HFFc6 (cell line): ENCODE measurements around the gene MITF. TPM values are rescaled to one million over a fixed set of nuclear protein-coding genes. Genes with fewer than 3 reads are reported as not detected.
A peak's percentile ranks its signal among the peaks of the same experiment; 100 is the strongest.

ENCODE experiments used
- DNase-seq: peaks from one replicate; pipeline ENCODE4 v3.0.0-alpha.2; 2018
- H3K27ac Mint-ChIP-seq: 2 replicates; pipeline ENCODE4 v1.8.0; 2020; ENCODE audit warnings: mild to moderate bottlenecking, mixed read lengths
- H3K27me3 Mint-ChIP-seq: 2 replicates; pipeline ENCODE4 v1.8.0; 2021; ENCODE audit warnings: mild to moderate bottlenecking, moderate library complexity, mixed read lengths; ENCODE audit not compliant: insufficient read depth
- H3K36me3 Mint-ChIP-seq: 2 replicates; pipeline ENCODE4 v1.8.0; 2021; ENCODE audit warnings: low read depth, mixed read lengths
- H3K4me1 Mint-ChIP-seq: 2 replicates; pipeline ENCODE4 v1.8.0; 2020; ENCODE audit warnings: low read depth, mixed read lengths
- H3K4me3 Mint-ChIP-seq: 2 replicates; pipeline ENCODE4 v1.8.0; 2020; ENCODE audit warnings: mild to moderate bottlenecking, moderate library complexity, mixed read lengths
- H3K9me3 Mint-ChIP-seq: 2 replicates; pipeline ENCODE4 v1.8.0; 2020; ENCODE audit warnings: mild to moderate bottlenecking, mixed read lengths
- CTCF ChIP-seq: fragments of 200-600 bp; sonication (generic); IDR thresholded peaks from 2 replicates; pipeline ENCODE4 v1.5.0; 2021; ENCODE audit warnings: antibody characterized with exemption, mild to moderate bottlenecking
- total RNA-seq, 6 experiments: library from RNA; stranded (reverse); fragmentation: NEBNext Ultra II Directional; extraction: Animal tissue kit (Norgen Biotek cat#: 25700); gene quantifications; 2 replicates in 1 of 6; 3 replicates in 5 of 6; pipeline ENCODE4 v1.2.3, GENCODE V29; 2021

Gene MITF
- total RNA-seq, 6 experiments from 2014 or later, result 23.3 to 38.2 (median 25.7) TPM

- H3K9me3 Mint-ChIP-seq, result peaks cover 7% of the 10 kb centered on the region
- peak overlapping the region; percentile 19; the same call in 1 of the 2 replicates for H3K4me3 Mint-ChIP-seq
- H3K4me1 Mint-ChIP-seq, result no peaks in the 10 kb centered on the region
- no peaks in the 10 kb centered on the region for H3K36me3 Mint-ChIP-seq
- no peak overlapping the region for H3K27ac Mint-ChIP-seq
- TF ChIP-seq CTCF, result no peak
- H3K27me3 Mint-ChIP-seq, result peaks cover 3% of the 10 kb centered on the region
- no peak for DNase-seq
Observed at GRCh38 chr3:69972672-69973071, 233.4 kb downstream of the MITF start.

- Mint-ChIP-seq H3K9me3 (peaks cover 16% of the 10 kb centered on the region), H3K4me1 (no peaks in the 10 kb centered on the region), H3K36me3 (no peaks in the 10 kb centered on the region), H3K27me3 (peaks cover 3% of the 10 kb centered on the region), H3K27ac (no peak overlapping the region), H3K4me3 (no peak overlapping the region)
- DNase-seq, result no peak
- no peak for TF ChIP-seq CTCF
Observed at GRCh38 chr3:69976021-69976420, 236.8 kb downstream of the MITF start.

GRCh38 chr3:69983546-69984265 is 244.4 kb downstream of the MITF start:
- no peak overlapping the region for H3K4me3 Mint-ChIP-seq
- H3K27me3 Mint-ChIP-seq, result peaks cover 7% of the 10 kb centered on the region
- DNase-seq, result no peak
- no peaks in the 10 kb centered on the region for H3K36me3 Mint-ChIP-seq
- no peak overlapping the region for H3K27ac Mint-ChIP-seq
- TF ChIP-seq CTCF, result no peak
- no peaks in the 10 kb centered on the region for H3K9me3 Mint-ChIP-seq
- no peaks in the 10 kb centered on the region for H3K4me1 Mint-ChIP-seq

- Mint-ChIP-seq H3K27ac (no peak overlapping the region), H3K4me1 (no peaks in the 10 kb centered on the region), H3K4me3 (no peak overlapping the region), H3K27me3 (peaks cover 7% of the 10 kb centered on the region), H3K9me3 (no peaks in the 10 kb centered on the region), H3K36me3 (no peaks in the 10 kb centered on the region)
- DNase-seq, result no peak
- TF ChIP-seq CTCF, result no peak
Observed at GRCh38 chr3:69985266-69985665, 246.0 kb downstream of the MITF start.

- H3K4me3 Mint-ChIP-seq, result no peak overlapping the region
- H3K27me3 Mint-ChIP-seq, result peaks cover 7% of the 10 kb centered on the region
- no peaks in the 10 kb centered on the region for H3K36me3 Mint-ChIP-seq
- no peak for DNase-seq
- no peak for TF ChIP-seq CTCF
- H3K27ac Mint-ChIP-seq, result no peak overlapping the region
- H3K4me1 Mint-ChIP-seq, result no peaks in the 10 kb centered on the region
- H3K9me3 Mint-ChIP-seq, result no peaks in the 10 kb centered on the region
Observed at GRCh38 chr3:69986419-69986818, 247.2 kb downstream of the MITF start.
